RKO (cell line): ENCODE results near the gene PIGT.

Experiments used
- DNase-seq: peaks from one replicate; pipeline ENCODE4 v3.0.0-alpha.2; 2016; ENCODE audit warnings: low spot score

PIGT gene

GRCh38 chr20:45427236-45428149 is 11.6 kb downstream of the PIGT start:
- no peak for DNase-seq

- DNase-seq = no peak
These were observed 13.7 kb downstream of the PIGT start for GRCh38 chr20:45429618-45430017.

GRCh38 chr20:45432294-45432693 is 16.4 kb downstream of the PIGT start:
- no peak for DNase-seq

GRCh38 chr20:45433316-45433715 is 17.4 kb downstream of the PIGT start:
- DNase-seq = no peak

- DNase-seq = no peak
These were observed 18.0 kb downstream of the PIGT start for GRCh38 chr20:45433976-45434375.

GRCh38 chr20:45436732-45437485 is 21.0 kb downstream of the PIGT start:
- peak; percentile 90 for DNase-seq

GRCh38 chr20:45440424-45440823 is 24.5 kb downstream of the PIGT start:
- no peak for DNase-seq

GRCh38 chr20:45440891-45441685 is 25.1 kb downstream of the PIGT start:
- DNase-seq = no peak

GRCh38 chr20:45441746-45442145 is 25.8 kb downstream of the PIGT start:
- no peak for DNase-seq

GRCh38 chr20:45444050-45444449 is 28.1 kb downstream of the PIGT start:
- no peak for DNase-seq

GRCh38 chr20:45445805-45446562 is 30.0 kb downstream of the PIGT start:
- peak; percentile 63 for DNase-seq

- no peak for DNase-seq
These were observed 32.3 kb downstream of the PIGT start for GRCh38 chr20:45448270-45448669.

- no peak for DNase-seq
These were observed 33.6 kb downstream of the PIGT start for GRCh38 chr20:45449528-45449927.

- peak; percentile 26 for DNase-seq
These were observed 34.3 kb downstream of the PIGT start for GRCh38 chr20:45450097-45450818.

GRCh38 chr20:45452238-45452637 is 36.3 kb downstream of the PIGT start:
- no peak for DNase-seq

- no peak for DNase-seq
These were observed 37.1 kb downstream of the PIGT start for GRCh38 chr20:45452772-45453691.

GRCh38 chr20:45456632-45457031 is 40.7 kb downstream of the PIGT start:
- peak; percentile 23 for DNase-seq

- peak; percentile 52 for DNase-seq
These were observed 43.7 kb downstream of the PIGT start for GRCh38 chr20:45459606-45460005.

- DNase-seq = no peak
These were observed 45.3 kb downstream of the PIGT start for GRCh38 chr20:45461225-45461624.
